Ishikawa (cell line): ENCODE measurements around the gene STIMATE.

ENCODE experiments used
- CEBPB ChIP-seq: IDR thresholded peaks from 2 replicates; pipeline ENCODE4 v1.6.1; 2012
- CREB1 ChIP-seq: IDR thresholded peaks from 2 replicates; pipeline ENCODE4 v1.6.1; 2012; ENCODE audit warnings: low read depth
- EGR1 ChIP-seq: IDR thresholded peaks from 2 replicates; pipeline ENCODE4 v1.6.1; 2012
- EP300 ChIP-seq: IDR thresholded peaks from 2 replicates; pipeline ENCODE4 v1.6.1; 2012; ENCODE audit warnings: borderline replicate concordance
- FOXM1 ChIP-seq: IDR thresholded peaks from 2 replicates; pipeline ENCODE4 v1.6.1; 2012; ENCODE audit warnings: low read depth, borderline replicate concordance
- NFIC ChIP-seq: IDR thresholded peaks from 2 replicates; pipeline ENCODE4 v1.6.1; 2012
- RAD21 ChIP-seq: IDR thresholded peaks from 2 replicates; pipeline ENCODE4 v1.6.1; 2012; ENCODE audit warnings: low read depth
- TAF1 ChIP-seq: IDR thresholded peaks from 2 replicates; pipeline ENCODE4 v1.6.1; 2012; ENCODE audit warnings: low read depth, mild to moderate bottlenecking
- TCF12 ChIP-seq: IDR thresholded peaks from 2 replicates; pipeline ENCODE4 v1.6.1; 2012; ENCODE audit warnings: low read depth
- TEAD4 ChIP-seq: IDR thresholded peaks from 2 replicates; pipeline ENCODE4 v1.6.1; 2012
- USF1 ChIP-seq: IDR thresholded peaks from 2 replicates; pipeline ENCODE4 v1.6.1; 2012
- YY1 ChIP-seq: IDR thresholded peaks from 2 replicates; pipeline ENCODE4 v1.6.1; 2012; ENCODE audit warnings: low read depth
- ZBTB7A ChIP-seq: IDR thresholded peaks from 2 replicates; pipeline ENCODE4 v1.6.1; 2012; ENCODE audit warnings: low read depth
- TF ChIP-seq, protein P1 (sequence below): IDR thresholded peaks from 2 replicates; pipeline ENCODE4 v1.6.1; 2012; ENCODE audit warnings: low read depth, mild to moderate bottlenecking
- TF ChIP-seq, protein P2 (sequence below): IDR thresholded peaks from 2 replicates; pipeline ENCODE4 v1.6.1; 2012

The STIMATE gene

DNA sequence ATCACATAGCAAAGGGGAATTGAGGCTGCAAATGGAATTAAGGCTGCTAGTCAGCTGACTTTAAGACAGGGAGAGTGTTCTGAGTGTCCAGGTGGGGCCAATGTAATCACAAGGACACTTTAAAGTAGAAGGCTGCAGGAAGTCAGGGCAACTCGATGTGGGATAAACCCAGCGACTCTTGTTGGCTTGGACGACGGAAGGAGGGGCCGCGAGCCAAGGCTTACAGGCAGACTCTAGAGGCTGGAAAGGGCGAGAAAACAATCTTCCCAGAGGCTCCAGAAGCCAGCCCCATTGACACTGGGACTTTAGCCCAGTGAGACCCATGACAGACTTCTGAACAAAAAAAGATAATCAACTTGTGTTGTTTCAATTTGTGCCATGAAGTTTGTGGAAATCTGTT lies 49.6 kb downstream of the STIMATE start:
- TF ChIP-seq YY1 (no peak), EP300 (no peak), CEBPB (no peak), TCF12 (no peak), TEAD4 (no peak), NFIC (no peak), RAD21 (no peak), FOXM1 (no peak), EGR1 (no peak), CREB1 (no peak), TAF1 (no peak), ZBTB7A (no peak), USF1 (no peak)
- TF ChIP-seq, protein P1, sequence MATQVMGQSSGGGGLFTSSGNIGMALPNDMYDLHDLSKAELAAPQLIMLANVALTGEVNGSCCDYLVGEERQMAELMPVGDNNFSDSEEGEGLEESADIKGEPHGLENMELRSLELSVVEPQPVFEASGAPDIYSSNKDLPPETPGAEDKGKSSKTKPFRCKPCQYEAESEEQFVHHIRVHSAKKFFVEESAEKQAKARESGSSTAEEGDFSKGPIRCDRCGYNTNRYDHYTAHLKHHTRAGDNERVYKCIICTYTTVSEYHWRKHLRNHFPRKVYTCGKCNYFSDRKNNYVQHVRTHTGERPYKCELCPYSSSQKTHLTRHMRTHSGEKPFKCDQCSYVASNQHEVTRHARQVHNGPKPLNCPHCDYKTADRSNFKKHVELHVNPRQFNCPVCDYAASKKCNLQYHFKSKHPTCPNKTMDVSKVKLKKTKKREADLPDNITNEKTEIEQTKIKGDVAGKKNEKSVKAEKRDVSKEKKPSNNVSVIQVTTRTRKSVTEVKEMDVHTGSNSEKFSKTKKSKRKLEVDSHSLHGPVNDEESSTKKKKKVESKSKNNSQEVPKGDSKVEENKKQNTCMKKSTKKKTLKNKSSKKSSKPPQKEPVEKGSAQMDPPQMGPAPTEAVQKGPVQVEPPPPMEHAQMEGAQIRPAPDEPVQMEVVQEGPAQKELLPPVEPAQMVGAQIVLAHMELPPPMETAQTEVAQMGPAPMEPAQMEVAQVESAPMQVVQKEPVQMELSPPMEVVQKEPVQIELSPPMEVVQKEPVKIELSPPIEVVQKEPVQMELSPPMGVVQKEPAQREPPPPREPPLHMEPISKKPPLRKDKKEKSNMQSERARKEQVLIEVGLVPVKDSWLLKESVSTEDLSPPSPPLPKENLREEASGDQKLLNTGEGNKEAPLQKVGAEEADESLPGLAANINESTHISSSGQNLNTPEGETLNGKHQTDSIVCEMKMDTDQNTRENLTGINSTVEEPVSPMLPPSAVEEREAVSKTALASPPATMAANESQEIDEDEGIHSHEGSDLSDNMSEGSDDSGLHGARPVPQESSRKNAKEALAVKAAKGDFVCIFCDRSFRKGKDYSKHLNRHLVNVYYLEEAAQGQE: no peak
- TF ChIP-seq, protein P2, sequence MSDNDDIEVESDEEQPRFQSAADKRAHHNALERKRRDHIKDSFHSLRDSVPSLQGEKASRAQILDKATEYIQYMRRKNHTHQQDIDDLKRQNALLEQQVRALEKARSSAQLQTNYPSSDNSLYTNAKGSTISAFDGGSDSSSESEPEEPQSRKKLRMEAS: no peak

- TF ChIP-seq RAD21: no peak
- TF ChIP-seq, protein P2: no peak
- TF ChIP-seq TCF12: no peak
Observed at GRCh38 chr3:52847241-52847640, 50.1 kb downstream of the STIMATE start.

- TF ChIP-seq CREB1 (no peak), RAD21 (no peak), TAF1 (no peak), NFIC (no peak), TEAD4 (no peak), FOXM1 (no peak), CEBPB (no peak), YY1 (no peak), EP300 (no peak), USF1 (no peak), ZBTB7A (no peak), EGR1 (no peak), TCF12 (no peak)
- TF ChIP-seq, protein P1: no peak
- TF ChIP-seq, protein P2: no peak
Observed at GRCh38 chr3:52846432-52846965, 50.8 kb downstream of the STIMATE start.

DNA sequence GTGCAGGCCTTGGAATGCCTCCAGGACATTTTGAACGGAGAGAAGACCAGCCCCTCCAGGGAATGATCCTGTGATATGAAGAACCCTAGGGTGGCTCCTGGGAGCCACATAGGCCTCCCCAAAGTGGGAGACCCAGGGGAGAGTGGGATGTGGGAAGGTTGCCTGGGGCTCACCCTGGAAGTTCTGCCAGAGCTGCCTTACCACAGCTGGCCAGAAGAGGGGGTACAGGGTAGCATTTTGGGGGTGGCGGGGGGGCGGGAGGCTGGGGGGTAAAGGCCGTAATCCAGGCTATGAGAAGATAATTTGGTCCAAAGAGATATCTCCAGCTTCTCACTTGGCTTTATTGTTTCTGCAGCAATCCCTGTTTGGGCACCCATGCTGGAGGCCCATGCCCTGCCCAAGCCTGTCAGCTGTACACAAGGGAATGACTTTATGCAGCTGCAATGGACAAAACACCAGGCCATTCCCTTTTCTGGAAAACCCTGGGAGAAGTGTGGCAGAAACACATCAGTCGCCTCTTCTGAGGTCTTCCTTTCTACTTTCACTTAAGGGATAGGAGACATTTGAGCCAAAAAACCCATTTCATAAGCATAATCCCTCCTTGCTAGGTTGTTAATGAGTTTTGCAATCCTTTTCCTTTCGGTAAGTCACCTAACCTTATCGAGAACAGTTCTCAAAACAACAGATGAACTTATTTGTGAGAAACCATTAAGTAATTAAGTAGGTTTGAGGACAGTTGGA lies 51.5 kb downstream of the STIMATE start:
- no peak for TF ChIP-seq TAF1
- no peak for TF ChIP-seq CEBPB
- no peak for TF ChIP-seq EP300
- TF ChIP-seq, protein P2: no peak
- TF ChIP-seq RAD21: no peak; the same call in 1 of the 2 replicates
- TF ChIP-seq USF1: no peak
- TF ChIP-seq NFIC: no peak
- no peak for TF ChIP-seq YY1

DNA sequence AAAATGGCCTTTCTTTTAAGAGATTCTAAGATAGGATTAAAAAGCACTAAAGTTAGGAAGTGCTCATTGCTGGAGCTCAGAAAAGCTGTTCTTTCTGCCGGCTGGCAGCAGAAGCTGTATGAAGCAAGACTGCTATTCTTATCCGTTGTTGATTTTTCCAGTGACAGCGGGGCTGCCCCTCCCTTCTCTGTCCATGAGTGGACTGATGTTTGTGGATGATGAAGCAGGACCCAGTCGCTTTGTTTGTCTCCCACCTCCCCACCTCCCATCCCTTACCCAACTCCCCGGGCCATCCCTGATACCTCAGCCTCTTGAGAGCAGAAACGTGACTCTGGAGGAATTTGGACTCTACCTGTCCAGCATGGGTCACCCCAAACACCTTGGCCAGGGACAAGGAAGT lies 52.2 kb downstream of the STIMATE start:
- TF ChIP-seq CEBPB (no peak), NFIC (no peak), TCF12 (no peak), ZBTB7A (no peak), USF1 (no peak), TEAD4 (no peak), FOXM1 (no peak), YY1 (no peak), EGR1 (no peak), CREB1 (no peak), TAF1 (no peak), RAD21 (no peak), EP300 (no peak)
- TF ChIP-seq, protein P2: no peak
- TF ChIP-seq, protein P1: no peak
